HepG2 (cell line): ENCODE results near the gene AARSD1. TPM values are rescaled to one million over a fixed set of nuclear protein-coding genes. Genes with fewer than 3 reads are reported as not detected.

ENCODE experiments used
- AHR ChIP-seq: IDR thresholded peaks from 2 replicates; pipeline ENCODE4 v1.6.1; 2018; ENCODE audit warnings: missing genetic modification reagents, missing compliant biosample characterization
- ATF7 ChIP-seq, 2 experiments: fragments of 450-650 bp in 1 of 2; sonication (generic) in 1 of 2; formaldehyde crosslinking in 1 of 2; IDR thresholded peaks; 2 replicates each; pipeline versions ENCODE4 v1.4.0 to v1.6.1; 2016 to 2020; ENCODE audit warnings: antibody characterized with exemption in 1 of 2, mild to moderate bottlenecking in 1 of 2, missing genetic modification reagents in 1 of 2
- CENPX ChIP-seq: sonication (generic); formaldehyde crosslinking; IDR thresholded peaks from 2 replicates; pipeline ENCODE4 v1.9.0; 2021; ENCODE audit warnings: mild to moderate bottlenecking, missing genetic modification reagents, moderate library complexity
- ELF1 ChIP-seq: sonication (generic); formaldehyde crosslinking; IDR thresholded peaks from 2 replicates; pipeline ENCODE4 v1.4.0; 2020; ENCODE audit warnings: missing genetic modification reagents
- FOXA1 ChIP-seq, 2 experiments: fragments of 450-650 bp in 1 of 2; sonication (generic) in 1 of 2; formaldehyde crosslinking in 1 of 2; IDR thresholded peaks; 2 replicates each; pipeline versions ENCODE4 v1.4.0 to v1.6.1; 2016 to 2020; ENCODE audit warnings: missing genetic modification reagents in 1 of 2
- KLF6 ChIP-seq: IDR thresholded peaks from 2 replicates; pipeline ENCODE4 v1.8.0; 2016; ENCODE audit warnings: missing biosample characterization, missing genetic modification reagents
- MXI1 ChIP-seq: IDR thresholded peaks from 3 replicates; pipeline ENCODE4 v1.6.1; 2012; ENCODE audit warnings: low read depth, low read length, inconsistent platforms, borderline replicate concordance
- PAXIP1 ChIP-seq: sonication (generic); formaldehyde crosslinking; conservative IDR thresholded peaks from 2 replicates; pipeline ENCODE4 v1.4.0; 2020; ENCODE audit warnings: mild to moderate bottlenecking, missing genetic modification reagents, moderate library complexity
- PLSCR1 ChIP-seq: sonication (generic); formaldehyde crosslinking; IDR thresholded peaks from 2 replicates; pipeline ENCODE4 v1.5.0; 2020; ENCODE audit warnings: missing genetic modification reagents, mild to moderate bottlenecking, borderline replicate concordance
- POLR2G ChIP-seq: fragments of 200-400 bp; formaldehyde crosslinking; IDR thresholded peaks from 2 replicates; pipeline ENCODE4 v1.6.1; 2018; ENCODE audit warnings: mild to moderate bottlenecking, low read depth, low read length, moderate library complexity
- SIN3A ChIP-seq: IDR thresholded peaks from 2 replicates; pipeline ENCODE4 v1.6.1; 2011; ENCODE audit warnings: low read depth, mild to moderate bottlenecking, control low read depth, low read length, borderline replicate concordance
- SIX1 ChIP-seq: sonication (generic); formaldehyde crosslinking; IDR thresholded peaks from 2 replicates; pipeline ENCODE4 v1.4.0; 2020; ENCODE audit warnings: missing genetic modification reagents, borderline replicate concordance
- TEAD3 ChIP-seq: optimal IDR thresholded peaks from 2 replicates; pipeline ENCODE3; 2016; ENCODE audit warnings: borderline replicate concordance
- THAP11 ChIP-seq: IDR thresholded peaks from 2 replicates; pipeline ENCODE4 v1.6.1; 2016; ENCODE audit warnings: missing biosample characterization, missing genetic modification reagents
- THAP7 ChIP-seq: sonication (generic); formaldehyde crosslinking; IDR thresholded peaks from 2 replicates; pipeline ENCODE4 v1.8.1; 2023; ENCODE audit warnings: mild to moderate bottlenecking, missing genetic modification reagents
- ZBTB14 ChIP-seq: sonication (generic); formaldehyde crosslinking; IDR thresholded peaks from 2 replicates; pipeline ENCODE4 v1.4.0; 2020; ENCODE audit warnings: missing genetic modification reagents
- ZMYM2 ChIP-seq: sonication (generic); formaldehyde crosslinking; IDR thresholded peaks from 2 replicates; pipeline ENCODE4 v1.8.0; 2022; ENCODE audit warnings: mild to moderate bottlenecking, missing genetic modification reagents
- ZNF121 ChIP-seq: sonication (generic); formaldehyde crosslinking; IDR thresholded peaks from 2 replicates; pipeline ENCODE4 v1.5.0; 2020; ENCODE audit warnings: mild to moderate bottlenecking, missing genetic modification reagents
- ZNF24 ChIP-seq: fragments of 450-650 bp; IDR thresholded peaks from 2 replicates; pipeline ENCODE4 v1.6.1; 2017; ENCODE audit warnings: antibody characterized with exemption, mild to moderate bottlenecking
- ZNF891 ChIP-seq: sonication (generic); formaldehyde crosslinking; IDR thresholded peaks from 2 replicates; pipeline ENCODE4 v1.5.0; 2020; ENCODE audit warnings: mild to moderate bottlenecking, missing genetic modification reagents
- ZSCAN22 ChIP-seq: sonication (generic); formaldehyde crosslinking; IDR thresholded peaks from 2 replicates; pipeline ENCODE4 v1.4.0; 2020; ENCODE audit warnings: mild to moderate bottlenecking, missing genetic modification reagents
- polyA plus RNA-seq, 8 experiments: library from polyadenylated mRNA; depleted of rRNA in 3 of 8; stranded (reverse) in 7 of 8; unstranded in 1 of 8; fragments of >200 nt; fragmentation: Illumina TruSeq in 4 of 8; extraction: Trizol in 4 of 8; gene quantifications; 2 replicates each; pipeline versions ENCODE4 v1.2.1 to v1.2.3, GENCODE V29; 2011 to 2016; ENCODE audit warnings: low read depth in 4 of 8, missing spikeins in 1 of 8, mixed read lengths in 1 of 8; ENCODE audit not compliant: insufficient read depth in 1 of 8
- total RNA-seq, 5 experiments: library from RNA; depleted of rRNA; stranded (reverse); fragments of >200 nt; fragmentation: Illumina TruSeq; extraction: Trizol; gene quantifications; 2 replicates each; pipeline ENCODE4 v1.2.3, GENCODE V29; 2016; ENCODE audit warnings: low read depth in 1 of 5
- TF ChIP-seq, protein P1 (sequence below): sonication (generic); formaldehyde crosslinking; IDR thresholded peaks from 2 replicates; pipeline ENCODE4 v1.8.1; 2023; ENCODE audit warnings: mild to moderate bottlenecking, moderate library complexity, missing genetic modification reagents

Gene AARSD1
- total and polyA plus RNA-seq, 2 of the 13 experiments (the other 11 are each of a cell fraction or from before 2014, with no cell fraction given), result 24.7 to 29.3 TPM

DNA sequence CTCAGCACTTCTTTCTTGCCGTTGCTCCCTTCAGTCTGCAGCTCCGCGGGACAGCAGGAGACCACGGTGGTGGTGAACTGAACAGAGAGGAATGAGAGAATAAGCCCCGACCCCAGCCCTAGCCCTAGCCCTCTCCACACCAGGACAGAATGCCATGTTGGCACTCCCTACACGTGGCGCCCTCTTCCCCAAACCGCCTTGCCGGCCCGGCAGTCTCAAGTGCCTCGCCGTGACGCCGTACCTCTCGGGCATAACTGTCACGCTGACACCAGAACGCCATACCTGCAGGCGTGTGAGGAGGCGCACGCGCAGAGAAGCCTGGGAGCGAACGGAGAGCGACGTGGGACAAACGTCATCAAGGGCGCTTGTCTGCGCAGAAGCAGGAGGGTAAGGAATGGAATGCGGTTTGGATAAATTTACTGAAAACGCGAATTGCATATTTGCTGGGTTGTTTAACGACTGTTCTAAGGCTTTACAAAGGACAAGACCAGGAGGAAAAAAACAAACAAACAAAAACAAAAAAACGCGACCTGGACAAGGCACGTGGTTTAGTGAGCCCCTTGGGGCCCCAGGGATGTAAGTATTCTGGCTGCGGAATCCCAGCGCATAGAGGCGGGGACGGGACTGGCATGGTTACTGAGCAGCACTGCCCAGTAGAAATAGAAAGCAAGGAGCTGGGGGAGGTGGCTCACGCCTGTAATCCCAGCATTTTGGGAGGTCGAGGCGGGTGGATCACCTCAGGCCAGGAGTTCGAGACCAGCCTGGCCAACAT, at the start of gene AARSD1 (continued):
- TF ChIP-seq SIN3A, result peak; percentile 40; the same call in 1 of the 2 replicates
- no peak for TF ChIP-seq ZNF121
- TF ChIP-seq, protein P1, sequence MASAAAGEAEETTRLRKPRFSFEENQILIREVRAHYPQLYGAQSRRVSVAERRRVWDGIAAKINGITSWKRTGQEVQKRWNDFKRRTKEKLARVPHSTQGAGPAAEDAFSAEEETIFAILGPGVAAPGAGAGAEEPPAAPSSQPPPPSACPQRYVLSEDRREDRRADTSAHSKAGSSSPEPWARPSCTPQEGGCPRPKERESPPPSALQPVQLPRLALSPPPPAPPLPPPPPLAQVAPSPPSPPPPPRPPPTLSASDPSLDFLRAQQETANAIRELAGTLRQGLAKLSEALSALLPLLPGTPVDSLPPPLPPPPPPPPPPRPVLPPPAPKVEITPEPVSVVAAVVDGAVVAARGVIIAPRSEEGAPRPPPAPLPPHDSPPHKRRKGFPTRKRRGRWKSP (CRISPR knock-in tag), result no peak
- TF ChIP-seq AHR (CRISPR knock-in tag), result no peak
- no peak for TF ChIP-seq ZMYM2 (CRISPR knock-in tag)
- peak; percentile 49 for TF ChIP-seq TEAD3
- TF ChIP-seq ZBTB14 (CRISPR knock-in tag), result no peak
- peak; percentile 36; the same call in 1 of the 2 replicates for TF ChIP-seq ELF1 (CRISPR knock-in tag)
- TF ChIP-seq FOXA1 (IDR thresholded peaks at IDR 0.05), result no peak
- 0 out of 2 replicates have a peak, but pooled peaks have one; percentile 11 for TF ChIP-seq FOXA1 (CRISPR knock-in tag; IDR thresholded peaks at IDR 0.05)
- peak; percentile 77 for TF ChIP-seq POLR2G
- TF ChIP-seq ZSCAN22 (CRISPR knock-in tag), result no peak
- no peak for TF ChIP-seq THAP7
- TF ChIP-seq ZNF891, result 0 out of 2 replicates have a peak, but pooled peaks have one; percentile 37
- TF ChIP-seq THAP11 (CRISPR knock-in tag), result peak; percentile 85
- TF ChIP-seq ATF7 (IDR thresholded peaks at IDR 0.05), result no peak
- TF ChIP-seq ATF7 (CRISPR knock-in tag; IDR thresholded peaks at IDR 0.05), result no peak; the same call in 1 of the 2 replicates
- TF ChIP-seq PAXIP1, result no peak; the same call in 1 of the 2 replicates
- peak; percentile 71; the same call in 1 of the 3 replicates for TF ChIP-seq MXI1
- no peak for TF ChIP-seq PLSCR1 (CRISPR knock-in tag)
- no peak for TF ChIP-seq CENPX (CRISPR knock-in tag)
- TF ChIP-seq KLF6 (CRISPR knock-in tag), result no peak
- no peak for TF ChIP-seq ZNF24
- no peak for TF ChIP-seq SIX1
